Endothelial cell (in vitro differentiated cells): ENCODE data around the gene EPO. TPM values are rescaled to one million over a fixed set of nuclear protein-coding genes. Genes with fewer than 3 reads are reported as not detected.

Source experiments
- DNase-seq: peaks from one replicate; pipeline ENCODE4 v3.0.0; 2021; ENCODE audit warnings: low spot score
- H3K27ac Mint-ChIP-seq: one replicate; pipeline ENCODE4 v1.8.0; 2021; ENCODE audit warnings: mixed read lengths, inconsistent platforms; ENCODE audit not compliant: unreplicated experiment
- H3K27me3 Mint-ChIP-seq: one replicate; pipeline ENCODE4 v1.8.0; 2021; ENCODE audit warnings: mild to moderate bottlenecking, moderate library complexity, mixed read lengths, inconsistent platforms; ENCODE audit not compliant: unreplicated experiment
- H3K36me3 Mint-ChIP-seq: one replicate; pipeline ENCODE4 v1.8.0; 2021; ENCODE audit warnings: mild to moderate bottlenecking, low read depth, mixed read lengths, inconsistent platforms; ENCODE audit not compliant: unreplicated experiment
- H3K4me1 Mint-ChIP-seq: one replicate; pipeline ENCODE4 v1.8.0; 2021; ENCODE audit warnings: mild to moderate bottlenecking, mixed read lengths, inconsistent platforms; ENCODE audit not compliant: unreplicated experiment
- H3K4me3 Mint-ChIP-seq: one replicate; pipeline ENCODE4 v1.8.0; 2021; ENCODE audit warnings: mild to moderate bottlenecking, mixed read lengths, inconsistent platforms; ENCODE audit not compliant: unreplicated experiment
- H3K9me3 Mint-ChIP-seq: one replicate; pipeline ENCODE4 v1.8.0; 2021; ENCODE audit warnings: mixed read lengths, inconsistent platforms; ENCODE audit not compliant: unreplicated experiment
- total RNA-seq: library from RNA; stranded (reverse); fragmentation: NEBNext Ultra II Directional; extraction: Animal tissue kit (Norgen Biotek cat#: 25700); gene quantifications from one replicate; pipeline ENCODE4 v1.2.1, GENCODE V29; 2021; ENCODE audit not compliant: unreplicated experiment
- TF ChIP-seq, protein P1 (sequence below): fragments of 200-600 bp; sonication (generic); IDR thresholded peaks from one replicate; pipeline ENCODE4 v1.5.0; 2021; ENCODE audit warnings: antibody characterized with exemption; ENCODE audit not compliant: unreplicated experiment

EPO gene
- total RNA-seq, 1 donor from 2014 or later = 0.33 TPM

DNA sequence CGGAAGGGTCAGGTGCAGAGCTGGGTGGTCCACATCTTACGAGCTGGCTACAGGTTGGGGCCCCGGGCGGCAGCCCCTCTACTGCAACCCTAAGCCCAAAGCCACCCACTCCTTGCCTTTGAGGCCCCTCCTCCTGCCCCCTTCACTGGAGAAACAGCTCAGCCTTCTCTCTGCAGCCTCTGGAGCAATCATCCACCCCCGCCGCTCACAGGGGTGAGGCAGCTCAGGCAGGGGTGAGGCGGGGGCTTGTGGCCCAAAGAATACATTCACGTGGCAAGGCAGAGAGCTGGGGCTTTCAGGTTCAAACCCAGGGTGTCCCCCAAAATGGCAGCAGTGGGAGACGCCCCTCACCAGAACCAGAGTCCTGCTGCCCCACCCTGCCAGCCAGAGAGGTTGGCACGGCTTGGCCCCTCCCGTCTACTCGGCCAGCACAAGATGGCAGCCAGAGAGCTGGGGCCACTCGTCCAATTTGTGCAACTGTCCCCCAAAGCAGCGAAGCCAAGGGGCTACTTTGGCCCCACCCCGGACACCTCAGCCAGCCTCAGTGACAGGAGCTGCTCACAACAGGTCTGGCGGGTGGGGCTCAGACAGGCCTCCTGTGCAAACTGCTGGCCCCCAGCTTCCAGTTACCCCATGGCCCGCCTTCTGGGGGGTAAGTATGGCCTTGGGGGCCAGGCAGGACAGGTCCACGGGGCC, 39.5 kb upstream of the EPO start:
- peaks cover 5% of the 10 kb centered on the region for H3K4me1 Mint-ChIP-seq
- H3K9me3 Mint-ChIP-seq = no peaks in the 10 kb centered on the region
- H3K36me3 Mint-ChIP-seq = peaks cover 17% of the 10 kb centered on the region
- no peak overlapping the region for H3K4me3 Mint-ChIP-seq
- TF ChIP-seq, protein P1, sequence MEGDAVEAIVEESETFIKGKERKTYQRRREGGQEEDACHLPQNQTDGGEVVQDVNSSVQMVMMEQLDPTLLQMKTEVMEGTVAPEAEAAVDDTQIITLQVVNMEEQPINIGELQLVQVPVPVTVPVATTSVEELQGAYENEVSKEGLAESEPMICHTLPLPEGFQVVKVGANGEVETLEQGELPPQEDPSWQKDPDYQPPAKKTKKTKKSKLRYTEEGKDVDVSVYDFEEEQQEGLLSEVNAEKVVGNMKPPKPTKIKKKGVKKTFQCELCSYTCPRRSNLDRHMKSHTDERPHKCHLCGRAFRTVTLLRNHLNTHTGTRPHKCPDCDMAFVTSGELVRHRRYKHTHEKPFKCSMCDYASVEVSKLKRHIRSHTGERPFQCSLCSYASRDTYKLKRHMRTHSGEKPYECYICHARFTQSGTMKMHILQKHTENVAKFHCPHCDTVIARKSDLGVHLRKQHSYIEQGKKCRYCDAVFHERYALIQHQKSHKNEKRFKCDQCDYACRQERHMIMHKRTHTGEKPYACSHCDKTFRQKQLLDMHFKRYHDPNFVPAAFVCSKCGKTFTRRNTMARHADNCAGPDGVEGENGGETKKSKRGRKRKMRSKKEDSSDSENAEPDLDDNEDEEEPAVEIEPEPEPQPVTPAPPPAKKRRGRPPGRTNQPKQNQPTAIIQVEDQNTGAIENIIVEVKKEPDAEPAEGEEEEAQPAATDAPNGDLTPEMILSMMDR = no peak
- H3K27ac Mint-ChIP-seq = no peak overlapping the region
- no peak for DNase-seq
- peaks cover 12% of the 10 kb centered on the region for H3K27me3 Mint-ChIP-seq

- TF ChIP-seq, protein P1 = no peak
- Mint-ChIP-seq H3K9me3 (no peaks in the 10 kb centered on the region), H3K36me3 (peaks cover 17% of the 10 kb centered on the region), H3K27ac (no peak overlapping the region), H3K27me3 (peaks cover 13% of the 10 kb centered on the region), H3K4me3 (no peak overlapping the region), H3K4me1 (peaks cover 2% of the 10 kb centered on the region)
- DNase-seq = no peak
These were observed 38.6 kb upstream of the EPO start for GRCh38 chr7:100681491-100682227.

GRCh38 chr7:100682228-100682741, 38.0 kb upstream of the EPO start:
- H3K4me3 Mint-ChIP-seq = no peak overlapping the region
- H3K27ac Mint-ChIP-seq = no peak overlapping the region
- H3K9me3 Mint-ChIP-seq = no peaks in the 10 kb centered on the region
- peaks cover 17% of the 10 kb centered on the region for H3K36me3 Mint-ChIP-seq
- H3K27me3 Mint-ChIP-seq = peaks cover 14% of the 10 kb centered on the region
- H3K4me1 Mint-ChIP-seq = peaks cover 2% of the 10 kb centered on the region
- DNase-seq = no peak
- TF ChIP-seq, protein P1 = no peak

DNA sequence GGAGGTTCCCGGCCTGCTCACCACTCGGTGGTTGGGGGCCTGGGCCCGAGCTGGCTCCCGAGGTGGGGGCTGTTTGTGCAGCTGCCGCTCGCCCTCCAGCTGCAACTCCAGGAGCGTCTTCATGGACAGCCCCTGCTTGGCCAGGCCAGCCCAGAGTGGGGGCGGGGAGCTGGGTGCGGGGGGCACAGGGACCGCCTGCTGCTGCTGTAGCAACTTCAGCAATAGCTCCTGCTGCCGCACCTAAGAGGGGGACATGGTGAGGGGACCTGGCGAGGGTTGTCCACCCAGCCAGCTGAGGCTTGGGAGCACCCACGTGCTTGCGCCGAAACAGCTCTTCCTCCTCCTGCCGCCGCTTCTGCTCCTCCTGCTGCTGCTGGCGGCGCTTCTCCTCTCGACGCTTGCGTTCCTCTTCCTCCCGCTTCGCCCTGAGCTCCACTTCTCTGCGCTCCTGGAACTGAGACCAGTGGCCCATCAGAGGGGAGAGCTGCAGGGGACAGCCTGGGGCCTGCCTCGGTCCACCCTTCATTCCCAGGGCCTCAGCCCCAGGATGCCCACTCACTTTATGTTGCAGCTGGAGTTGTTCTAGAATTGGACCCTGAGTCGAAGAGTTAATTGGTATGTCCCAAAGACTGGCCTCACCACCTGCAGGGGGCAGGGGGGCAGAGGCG, 37.1 kb upstream of the EPO start:
- no peaks in the 10 kb centered on the region for H3K4me1 Mint-ChIP-seq
- H3K36me3 Mint-ChIP-seq = peaks cover 14% of the 10 kb centered on the region
- TF ChIP-seq, protein P1 = no peak
- H3K27ac Mint-ChIP-seq = no peak overlapping the region
- no peak for DNase-seq
- H3K27me3 Mint-ChIP-seq = peaks cover 12% of the 10 kb centered on the region
- no peaks in the 10 kb centered on the region for H3K9me3 Mint-ChIP-seq
- no peak overlapping the region for H3K4me3 Mint-ChIP-seq
